Liver (tissue), 9 donors: ENCODE data around the gene SIK2. TPM values are rescaled to one million over a fixed set of nuclear protein-coding genes. Genes with fewer than 3 reads are reported as not detected.

ENCODE experiments used
- DNase-seq: peaks from one replicate; pipeline ENCODE4 v3.0.0-alpha.2; 2017; ENCODE audit warnings: low spot score
- H3K27ac ChIP-seq, 2 donors: one replicate each; pipeline ENCODE4 v1.7.0; 2013; ENCODE audit warnings: inconsistent platforms in 2 of 2, low read length in 2 of 2, control low read depth in 1 of 2, low read depth in 1 of 2, mild to moderate bottlenecking in 1 of 2
- H3K27me3 ChIP-seq, 4 donors: one replicate each; pipeline versions ENCODE4 v1.6.1 to v1.7.0; 2013; ENCODE audit warnings: low read length in 3 of 4, inconsistent platforms in 1 of 4, mild to moderate bottlenecking in 1 of 4, moderate library complexity in 1 of 4; ENCODE audit not compliant: control insufficient read depth in 4 of 4, insufficient read depth in 4 of 4
- H3K36me3 ChIP-seq, 4 donors: one replicate each; pipeline versions ENCODE4 v1.6.1 to v1.7.0; 2013; ENCODE audit warnings: low read length in 3 of 4, mild to moderate bottlenecking in 3 of 4, low read depth in 1 of 4, moderate library complexity in 1 of 4; ENCODE audit not compliant: control insufficient read depth in 4 of 4, insufficient read depth in 3 of 4
- H3K4me1 ChIP-seq, 4 donors: one replicate each; pipeline versions ENCODE4 v1.6.1 to v1.7.0; 2013; ENCODE audit warnings: low read length in 3 of 4, mild to moderate bottlenecking in 3 of 4, moderate library complexity in 1 of 4; ENCODE audit not compliant: control insufficient read depth in 4 of 4, insufficient read depth in 4 of 4
- H3K4me3 ChIP-seq, 3 donors: one replicate each; pipeline versions ENCODE4 v1.6.1 to v1.7.0; 2013; ENCODE audit warnings: low read length in 3 of 3, control low read depth in 1 of 3, low read depth in 1 of 3, mild to moderate bottlenecking in 1 of 3
- H3K9ac ChIP-seq, 2 donors: one replicate each; pipeline ENCODE4 v1.7.0; 2013; ENCODE audit warnings: low read length in 2 of 2, mild to moderate bottlenecking in 2 of 2, moderate library complexity in 2 of 2, control low read depth in 1 of 2, low read depth in 1 of 2
- H3K9me3 ChIP-seq, 4 donors: one replicate each; pipeline versions ENCODE4 v1.6.1 to v1.7.0; 2013; ENCODE audit warnings: low read length in 3 of 4; ENCODE audit not compliant: control insufficient read depth in 4 of 4
- EGR1 ChIP-seq, 2 donors: IDR thresholded peaks; 2 replicates each; pipeline ENCODE4 v1.6.1; 2016 to 2018; ENCODE audit warnings: antibody characterized with exemption in 2 of 2, low read depth in 2 of 2
- FOXA1 ChIP-seq: IDR thresholded peaks from 2 replicates; pipeline ENCODE4 v1.6.1; 2016; ENCODE audit warnings: antibody characterized with exemption
- FOXA2 ChIP-seq: IDR thresholded peaks from 2 replicates; pipeline ENCODE4 v1.6.1; 2016; ENCODE audit warnings: antibody characterized with exemption
- GABPA ChIP-seq, 2 donors: IDR thresholded peaks in 1 of 2; conservative IDR thresholded peaks in 1 of 2; 2 replicates each; pipeline ENCODE4 v1.6.1; 2016; ENCODE audit warnings: antibody characterized with exemption in 2 of 2, mild to moderate bottlenecking in 1 of 2, moderate library complexity in 1 of 2
- HNF4A ChIP-seq, 2 donors: conservative IDR thresholded peaks; 2 replicates each; pipeline ENCODE4 v1.6.1; 2016; ENCODE audit warnings: antibody characterized with exemption in 2 of 2, mild to moderate bottlenecking in 2 of 2
- HNF4G ChIP-seq: IDR thresholded peaks from 2 replicates; pipeline ENCODE4 v1.6.1; 2016; ENCODE audit warnings: antibody characterized with exemption
- JUND ChIP-seq, 2 donors: IDR thresholded peaks; 2 replicates each; pipeline ENCODE4 v1.6.1; 2016; ENCODE audit warnings: antibody characterized with exemption in 2 of 2
- NR2F2 ChIP-seq: IDR thresholded peaks from 2 replicates; pipeline ENCODE4 v1.6.1; 2016; ENCODE audit warnings: antibody characterized with exemption
- RAD21 ChIP-seq, 2 donors: IDR thresholded peaks; 2 replicates each; pipeline ENCODE4 v1.6.1; 2016; ENCODE audit warnings: antibody characterized with exemption in 2 of 2, mild to moderate bottlenecking in 2 of 2
- RXRA ChIP-seq, 2 donors: IDR thresholded peaks; 2 replicates each; pipeline ENCODE4 v1.6.1; 2017 to 2018; ENCODE audit warnings: antibody characterized with exemption in 2 of 2, mild to moderate bottlenecking in 1 of 2
- SP1 ChIP-seq: IDR thresholded peaks from 2 replicates; pipeline ENCODE4 v1.6.1; 2018; ENCODE audit warnings: antibody characterized with exemption, mild to moderate bottlenecking
- TAF1 ChIP-seq: conservative IDR thresholded peaks from 2 replicates; pipeline ENCODE4 v1.6.1; 2016; ENCODE audit warnings: antibody characterized with exemption, mild to moderate bottlenecking
- YY1 ChIP-seq: IDR thresholded peaks from 2 replicates; pipeline ENCODE4 v1.6.1; 2016; ENCODE audit warnings: antibody characterized with exemption, mild to moderate bottlenecking
- WGBS: extraction: QIAGEN DNeasy Blood & Tissue Kit; methylation state at CpG from one replicate; pipeline ENCODE4 v1.1.7; 2013; 5-methylcytosine and 5-hydroxymethylcytosine counted together
- polyA plus RNA-seq, 2 donors: library from polyadenylated mRNA; stranded (reverse) in 1 of 2; unstranded in 1 of 2; fragments of 200-250 nt in 1 of 2; fragments of >200 nt in 1 of 2; fragmentation: Nextera tagmentation in 1 of 2; extraction: Ambion mirVana in 1 of 2; gene quantifications; one replicate each; pipeline versions ENCODE4 v1.2.1 to v1.2.3, GENCODE V29; 2013 to 2015
- total RNA-seq, 2 donors: library from RNA; depleted of rRNA; stranded (reverse); fragments of >200 nt; gene quantifications; one replicate each; pipeline ENCODE4 v1.2.3, GENCODE V29; 2014
- TF ChIP-seq, protein P1 (sequence below): IDR thresholded peaks from 2 replicates; pipeline ENCODE4 v1.6.1; 2016; ENCODE audit warnings: antibody characterized with exemption, mild to moderate bottlenecking
- TF ChIP-seq, protein P2 (sequence below): IDR thresholded peaks from 2 replicates; pipeline ENCODE4 v1.6.1; 2016; ENCODE audit warnings: antibody characterized with exemption
- TF ChIP-seq, protein P3 (sequence below): fragments of 150-350 bp; IDR thresholded peaks from 2 replicates; pipeline ENCODE4 v1.5.1; 2017; ENCODE audit warnings: improper control_type of control experiment, low read depth, low read length; ENCODE audit not compliant: missing input control
- TF ChIP-seq, protein P4 (sequence below): IDR thresholded peaks from 2 replicates; pipeline ENCODE4 v1.6.1; 2016; ENCODE audit warnings: antibody characterized with exemption
- TF ChIP-seq, protein P5 (sequence below): IDR thresholded peaks from 2 replicates; pipeline ENCODE4 v1.6.1; 2016; ENCODE audit warnings: antibody characterized with exemption
- donor health status: healthy.
- donor health status: healthy.
- donor health status: healthy.
- donor health status: healthy.
- donor health status: healthy.

The SIK2 gene
- total RNA-seq, result 10 to 100 TPM; 10.4 to 15.0 TPM
- 1 to 10 TPM; 6.5 to 8.2 TPM for polyA plus RNA-seq

DNA sequence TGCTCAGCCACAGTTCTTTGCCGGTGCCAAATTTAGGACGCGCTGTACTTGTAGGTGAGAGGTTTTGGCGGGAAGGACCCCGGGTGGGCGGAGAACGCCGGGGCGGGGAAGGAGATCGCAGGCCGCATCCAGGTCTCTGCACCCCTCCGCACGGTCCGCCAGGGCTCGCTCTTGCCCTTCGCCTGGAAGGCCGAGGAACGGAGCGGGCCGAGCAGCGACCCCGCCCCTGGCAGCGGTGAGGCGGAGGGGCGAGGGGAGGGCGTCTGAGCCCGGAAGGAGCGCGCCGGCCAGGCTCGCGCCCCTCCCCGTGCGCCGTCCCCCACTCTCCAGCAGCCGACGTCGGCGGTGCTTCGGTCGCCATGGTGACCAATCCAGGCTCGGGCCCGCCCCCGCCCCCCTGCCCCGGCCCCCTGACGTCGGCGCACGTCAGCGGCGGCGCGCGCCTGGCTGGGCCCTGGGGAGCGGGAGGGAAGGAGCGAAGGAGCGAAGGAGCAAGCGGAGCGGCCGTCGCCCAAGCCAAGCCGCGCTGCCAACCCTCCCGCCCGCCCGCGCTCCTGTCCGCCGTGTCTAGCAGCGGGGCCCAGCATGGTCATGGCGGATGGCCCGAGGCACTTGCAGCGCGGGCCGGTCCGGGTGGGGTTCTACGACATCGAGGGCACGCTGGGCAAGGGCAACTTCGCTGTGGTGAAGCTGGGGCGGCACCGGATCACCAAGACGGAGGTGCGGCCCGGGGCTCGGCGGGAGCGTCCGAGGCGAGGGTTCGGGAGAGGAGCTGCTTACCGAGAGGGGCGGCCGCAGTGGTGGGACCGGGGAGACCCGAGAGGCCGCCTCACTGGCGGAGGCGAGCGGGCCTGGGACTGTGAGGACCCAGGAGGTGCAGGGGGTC is at the start of gene SIK2:
SIK2 (plus strand) TSS at position 471 of the 886 bp plus-strand sequence; CDS start at position 586, 115 bp downstream.
- no peaks in the 10 kb centered on the region for H3K27me3 ChIP-seq
- peak within 1 kb of the TSS; percentile 90 to 99 for H3K27ac ChIP-seq
- no peaks in the 10 kb centered on the region for H3K36me3 ChIP-seq
- WGBS, result under 1% methylated on average over 100 of the region's 100 CpGs
- H3K9ac ChIP-seq, result peak within 1 kb of the TSS; percentile 76 to 99
- TF ChIP-seq HNF4G (no peak), HNF4A (conservative IDR thresholded peaks at IDR 0.05) (peak in 1 of 2 donors; percentile 4), YY1 (peak; percentile 55), TAF1 (no peak), RAD21 (IDR thresholded peaks at IDR 0.05) (peak; percentile 92 to 96), SP1 (peak; percentile 29), FOXA1 (no peak), FOXA2 (no peak), NR2F2 (no peak), EGR1 (IDR thresholded peaks at IDR 0.05; ENCODE audit: low read depth in 2 of 2) (no peak), RXRA (IDR thresholded peaks at IDR 0.05) (peak in 1 of 2 donors; percentile 20), GABPA (IDR thresholded peaks at IDR 0.05 in 1 of 2, conservative IDR thresholded peaks at IDR 0.05 in 1 of 2) (peak in 1 of 2 donors; percentile 10), JUND (IDR thresholded peaks at IDR 0.05) (no peak)
- TF ChIP-seq, protein P1, sequence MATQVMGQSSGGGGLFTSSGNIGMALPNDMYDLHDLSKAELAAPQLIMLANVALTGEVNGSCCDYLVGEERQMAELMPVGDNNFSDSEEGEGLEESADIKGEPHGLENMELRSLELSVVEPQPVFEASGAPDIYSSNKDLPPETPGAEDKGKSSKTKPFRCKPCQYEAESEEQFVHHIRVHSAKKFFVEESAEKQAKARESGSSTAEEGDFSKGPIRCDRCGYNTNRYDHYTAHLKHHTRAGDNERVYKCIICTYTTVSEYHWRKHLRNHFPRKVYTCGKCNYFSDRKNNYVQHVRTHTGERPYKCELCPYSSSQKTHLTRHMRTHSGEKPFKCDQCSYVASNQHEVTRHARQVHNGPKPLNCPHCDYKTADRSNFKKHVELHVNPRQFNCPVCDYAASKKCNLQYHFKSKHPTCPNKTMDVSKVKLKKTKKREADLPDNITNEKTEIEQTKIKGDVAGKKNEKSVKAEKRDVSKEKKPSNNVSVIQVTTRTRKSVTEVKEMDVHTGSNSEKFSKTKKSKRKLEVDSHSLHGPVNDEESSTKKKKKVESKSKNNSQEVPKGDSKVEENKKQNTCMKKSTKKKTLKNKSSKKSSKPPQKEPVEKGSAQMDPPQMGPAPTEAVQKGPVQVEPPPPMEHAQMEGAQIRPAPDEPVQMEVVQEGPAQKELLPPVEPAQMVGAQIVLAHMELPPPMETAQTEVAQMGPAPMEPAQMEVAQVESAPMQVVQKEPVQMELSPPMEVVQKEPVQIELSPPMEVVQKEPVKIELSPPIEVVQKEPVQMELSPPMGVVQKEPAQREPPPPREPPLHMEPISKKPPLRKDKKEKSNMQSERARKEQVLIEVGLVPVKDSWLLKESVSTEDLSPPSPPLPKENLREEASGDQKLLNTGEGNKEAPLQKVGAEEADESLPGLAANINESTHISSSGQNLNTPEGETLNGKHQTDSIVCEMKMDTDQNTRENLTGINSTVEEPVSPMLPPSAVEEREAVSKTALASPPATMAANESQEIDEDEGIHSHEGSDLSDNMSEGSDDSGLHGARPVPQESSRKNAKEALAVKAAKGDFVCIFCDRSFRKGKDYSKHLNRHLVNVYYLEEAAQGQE, result peak; percentile 65
- TF ChIP-seq, protein P2, sequence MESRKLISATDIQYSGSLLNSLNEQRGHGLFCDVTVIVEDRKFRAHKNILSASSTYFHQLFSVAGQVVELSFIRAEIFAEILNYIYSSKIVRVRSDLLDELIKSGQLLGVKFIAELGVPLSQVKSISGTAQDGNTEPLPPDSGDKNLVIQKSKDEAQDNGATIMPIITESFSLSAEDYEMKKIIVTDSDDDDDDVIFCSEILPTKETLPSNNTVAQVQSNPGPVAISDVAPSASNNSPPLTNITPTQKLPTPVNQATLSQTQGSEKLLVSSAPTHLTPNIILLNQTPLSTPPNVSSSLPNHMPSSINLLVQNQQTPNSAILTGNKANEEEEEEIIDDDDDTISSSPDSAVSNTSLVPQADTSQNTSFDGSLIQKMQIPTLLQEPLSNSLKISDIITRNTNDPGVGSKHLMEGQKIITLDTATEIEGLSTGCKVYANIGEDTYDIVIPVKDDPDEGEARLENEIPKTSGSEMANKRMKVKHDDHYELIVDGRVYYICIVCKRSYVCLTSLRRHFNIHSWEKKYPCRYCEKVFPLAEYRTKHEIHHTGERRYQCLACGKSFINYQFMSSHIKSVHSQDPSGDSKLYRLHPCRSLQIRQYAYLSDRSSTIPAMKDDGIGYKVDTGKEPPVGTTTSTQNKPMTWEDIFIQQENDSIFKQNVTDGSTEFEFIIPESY, result no peak
- TF ChIP-seq, protein P3, sequence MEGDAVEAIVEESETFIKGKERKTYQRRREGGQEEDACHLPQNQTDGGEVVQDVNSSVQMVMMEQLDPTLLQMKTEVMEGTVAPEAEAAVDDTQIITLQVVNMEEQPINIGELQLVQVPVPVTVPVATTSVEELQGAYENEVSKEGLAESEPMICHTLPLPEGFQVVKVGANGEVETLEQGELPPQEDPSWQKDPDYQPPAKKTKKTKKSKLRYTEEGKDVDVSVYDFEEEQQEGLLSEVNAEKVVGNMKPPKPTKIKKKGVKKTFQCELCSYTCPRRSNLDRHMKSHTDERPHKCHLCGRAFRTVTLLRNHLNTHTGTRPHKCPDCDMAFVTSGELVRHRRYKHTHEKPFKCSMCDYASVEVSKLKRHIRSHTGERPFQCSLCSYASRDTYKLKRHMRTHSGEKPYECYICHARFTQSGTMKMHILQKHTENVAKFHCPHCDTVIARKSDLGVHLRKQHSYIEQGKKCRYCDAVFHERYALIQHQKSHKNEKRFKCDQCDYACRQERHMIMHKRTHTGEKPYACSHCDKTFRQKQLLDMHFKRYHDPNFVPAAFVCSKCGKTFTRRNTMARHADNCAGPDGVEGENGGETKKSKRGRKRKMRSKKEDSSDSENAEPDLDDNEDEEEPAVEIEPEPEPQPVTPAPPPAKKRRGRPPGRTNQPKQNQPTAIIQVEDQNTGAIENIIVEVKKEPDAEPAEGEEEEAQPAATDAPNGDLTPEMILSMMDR, result peak; percentile 96
- TF ChIP-seq, protein P4, sequence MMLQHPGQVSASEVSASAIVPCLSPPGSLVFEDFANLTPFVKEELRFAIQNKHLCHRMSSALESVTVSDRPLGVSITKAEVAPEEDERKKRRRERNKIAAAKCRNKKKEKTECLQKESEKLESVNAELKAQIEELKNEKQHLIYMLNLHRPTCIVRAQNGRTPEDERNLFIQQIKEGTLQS, result no peak
- TF ChIP-seq, protein P5, sequence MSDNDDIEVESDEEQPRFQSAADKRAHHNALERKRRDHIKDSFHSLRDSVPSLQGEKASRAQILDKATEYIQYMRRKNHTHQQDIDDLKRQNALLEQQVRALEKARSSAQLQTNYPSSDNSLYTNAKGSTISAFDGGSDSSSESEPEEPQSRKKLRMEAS, result no peak
- H3K4me1 ChIP-seq, result peaks cover 1 to 24% (median 16%) of the 10 kb centered on the region in 4 donors
- DNase-seq, result peak; percentile 92
- H3K4me3 ChIP-seq, result peak within 1 kb of the TSS; percentile 81 to 94 (median 92)
- no peaks in the 10 kb centered on the region for H3K9me3 ChIP-seq
